ENCODE measurements around the gene HPF1.
A peak's percentile ranks its signal among the peaks of the same experiment; 100 is the strongest.

The HPF1 gene

GRCh38 chr4:169730564-169730963 is 27.2 kb downstream of the HPF1 start:
- DNase-seq = no peak

GRCh38 chr4:169727616-169728015 is 30.1 kb downstream of the HPF1 start:
- DNase-seq = no peak

- no peak for DNase-seq
Measured at GRCh38 chr4:169724260-169724659, 33.5 kb downstream of the HPF1 start.

- peak; percentile 33 for DNase-seq
Measured at GRCh38 chr4:169723207-169723965, 34.4 kb downstream of the HPF1 start.

- no peak for DNase-seq
Measured at GRCh38 chr4:169720529-169720928, 37.2 kb downstream of the HPF1 start.

- no peak for DNase-seq
Measured at GRCh38 chr4:169716677-169717076, 41.1 kb downstream of the HPF1 start.

GRCh38 chr4:169715826-169716225 is 41.9 kb downstream of the HPF1 start:
- DNase-seq = no peak

- no peak for DNase-seq
Measured at GRCh38 chr4:169707958-169708643, 49.6 kb downstream of the HPF1 start.

GRCh38 chr4:169698331-169698730 is 59.4 kb downstream of the HPF1 start:
- DNase-seq = no peak

- no peak for DNase-seq
Measured at GRCh38 chr4:169690787-169691186, 67.0 kb downstream of the HPF1 start.

GRCh38 chr4:169689681-169690080 is 68.1 kb downstream of the HPF1 start:
- peak; percentile 13 for DNase-seq

- no peak for DNase-seq
Measured at GRCh38 chr4:169682372-169683047, 75.2 kb downstream of the HPF1 start.

Data from NCI-H69 (cell line).